GM18502 (cell line): Measurements from ENCODE around the gene SYNE1.

Source experiments
- ATAC-seq: cut with Tn5 transposase; IDR thresholded peaks from one replicate; pipeline ENCODE4 v1.9.1; 2021; ENCODE audit warnings: mild to moderate bottlenecking; ENCODE audit not compliant: unreplicated experiment, poor library complexity

The SYNE1 gene

GRCh38 chr6:152298055-152298647 is 339.0 kb downstream of the SYNE1 start:
- ATAC-seq = peak; percentile 12

GRCh38 chr6:152296648-152297376 is 340.4 kb downstream of the SYNE1 start:
- no peak for ATAC-seq

- ATAC-seq = no peak
Measured at GRCh38 chr6:152295920-152296319, 341.2 kb downstream of the SYNE1 start.

GRCh38 chr6:152295346-152295745 is 341.8 kb downstream of the SYNE1 start:
- ATAC-seq = no peak

- ATAC-seq = no peak
Measured at GRCh38 chr6:152293404-152293803, 343.8 kb downstream of the SYNE1 start.

GRCh38 chr6:152292555-152292954 is 344.6 kb downstream of the SYNE1 start:
- ATAC-seq = no peak

- ATAC-seq = no peak
Measured at GRCh38 chr6:152290693-152291092, 346.5 kb downstream of the SYNE1 start.

GRCh38 chr6:152277826-152278329 is 359.3 kb downstream of the SYNE1 start:
- no peak for ATAC-seq

GRCh38 chr6:152273638-152274037 is 363.5 kb downstream of the SYNE1 start:
- ATAC-seq = no peak

GRCh38 chr6:152273002-152273401 is 364.2 kb downstream of the SYNE1 start:
- ATAC-seq = no peak

- ATAC-seq = no peak
Measured at GRCh38 chr6:152272486-152272885, 364.7 kb downstream of the SYNE1 start.

GRCh38 chr6:152271776-152272464 is 365.2 kb downstream of the SYNE1 start:
- peak; percentile 61 for ATAC-seq

- ATAC-seq = no peak
Measured at GRCh38 chr6:152270301-152270925, 366.7 kb downstream of the SYNE1 start.

GRCh38 chr6:152268846-152269442 is 368.2 kb downstream of the SYNE1 start:
- ATAC-seq = no peak

- ATAC-seq = no peak
Measured at GRCh38 chr6:152267967-152268845, 369.0 kb downstream of the SYNE1 start.

- ATAC-seq = no peak
Measured at GRCh38 chr6:152265651-152266050, 371.5 kb downstream of the SYNE1 start.

GRCh38 chr6:152263582-152263981 is 373.6 kb downstream of the SYNE1 start:
- no peak for ATAC-seq

GRCh38 chr6:152261179-152261578 is 376.0 kb downstream of the SYNE1 start:
- ATAC-seq = no peak

GRCh38 chr6:152259234-152259633 is 377.9 kb downstream of the SYNE1 start:
- no peak for ATAC-seq
